Measurements from ENCODE around the gene TEFM.
A peak's percentile ranks its signal among the peaks of the same experiment; 100 is the strongest.
"Not testable (repeated sequence)": the region's sequence is repeated elsewhere in the genome, so short reads cannot be mapped to it uniquely, and the experiment has no call there.

Gene TEFM

GRCh38 chr17:30929081-30929633, 23.1 kb upstream of the TEFM start:
- H3K27me3 Mint-ChIP-seq (ENCODE audit: low read depth) = peaks cover 19% of the 10 kb centered on the region
- H3K4me1 Mint-ChIP-seq (ENCODE audit: low read depth) = peaks cover 3% of the 10 kb centered on the region
- DNase-seq (ENCODE audit: low spot score) = no peak
- no peak overlapping the region for H3K4me3 Mint-ChIP-seq
- no peaks in the 10 kb centered on the region for H3K9me3 Mint-ChIP-seq
- no peak overlapping the region for H3K27ac Mint-ChIP-seq
- no peaks in the 10 kb centered on the region for H3K36me3 Mint-ChIP-seq (ENCODE audit: low read depth)

DNA sequence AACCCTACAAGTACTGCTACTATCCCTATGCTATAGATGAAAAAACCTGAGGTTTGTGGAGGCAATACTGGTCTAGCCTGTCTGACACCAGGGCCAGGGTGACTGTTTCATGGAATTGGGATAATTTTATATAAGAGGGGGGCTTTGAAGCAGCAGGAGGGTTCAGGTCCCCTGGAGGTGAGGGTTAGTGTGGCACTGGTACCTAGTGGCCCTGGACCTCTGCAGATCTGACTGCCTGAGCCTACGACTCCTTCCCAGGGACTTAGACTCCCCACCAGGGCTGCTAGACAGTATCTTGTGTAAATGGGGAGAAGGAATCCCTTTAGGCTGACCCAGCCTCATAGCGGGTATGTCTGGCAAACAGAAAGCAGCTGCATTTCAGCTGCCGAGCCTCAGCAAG, 22.5 kb upstream of the TEFM start:
- Mint-ChIP-seq H3K4me3 (no peak overlapping the region), H3K36me3 (ENCODE audit: low read depth) (no peaks in the 10 kb centered on the region), H3K27me3 (ENCODE audit: low read depth) (peaks cover 24% of the 10 kb centered on the region), H3K9me3 (no peaks in the 10 kb centered on the region), H3K27ac (no peak overlapping the region), H3K4me1 (ENCODE audit: low read depth) (peaks cover 3% of the 10 kb centered on the region)
- DNase-seq (ENCODE audit: low spot score) = no peak

DNA sequence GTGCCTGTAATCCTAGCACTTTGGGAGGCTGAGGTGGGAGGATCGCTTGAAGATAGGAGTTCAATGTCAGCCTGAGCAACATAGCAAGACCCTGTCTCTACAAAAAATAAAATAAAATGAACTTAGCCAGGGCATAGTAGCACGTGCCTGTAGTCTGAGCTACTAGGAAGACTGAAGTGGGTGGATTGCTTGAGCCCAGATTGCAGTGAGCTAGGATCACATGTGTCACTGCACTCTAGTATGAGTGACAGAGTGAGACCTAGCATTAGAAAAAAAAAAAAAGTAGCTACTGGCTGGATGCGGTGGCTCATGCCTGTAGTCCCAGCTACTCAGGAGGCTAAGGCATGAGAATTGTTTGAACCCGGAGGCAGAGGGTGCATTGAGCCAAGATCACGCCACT, 21.7 kb upstream of the TEFM start:
- DNase-seq (ENCODE audit: low spot score) = no peak
- Mint-ChIP-seq H3K27ac (no peak overlapping the region), H3K4me1 (ENCODE audit: low read depth) (peaks cover 4% of the 10 kb centered on the region), H3K27me3 (ENCODE audit: low read depth) (peaks cover 30% of the 10 kb centered on the region), H3K4me3 (no peak overlapping the region), H3K36me3 (ENCODE audit: low read depth) (no peaks in the 10 kb centered on the region), H3K9me3 (no peaks in the 10 kb centered on the region)

GRCh38 chr17:30926516-30926915, 20.5 kb upstream of the TEFM start:
- H3K27ac Mint-ChIP-seq = no peak overlapping the region
- H3K27me3 Mint-ChIP-seq (ENCODE audit: low read depth) = peaks cover 36% of the 10 kb centered on the region
- no peak overlapping the region for H3K4me3 Mint-ChIP-seq
- H3K4me1 Mint-ChIP-seq (ENCODE audit: low read depth) = peaks cover 8% of the 10 kb centered on the region
- no peak for DNase-seq (ENCODE audit: low spot score)
- no peaks in the 10 kb centered on the region for H3K36me3 Mint-ChIP-seq (ENCODE audit: low read depth)
- no peaks in the 10 kb centered on the region for H3K9me3 Mint-ChIP-seq

DNA sequence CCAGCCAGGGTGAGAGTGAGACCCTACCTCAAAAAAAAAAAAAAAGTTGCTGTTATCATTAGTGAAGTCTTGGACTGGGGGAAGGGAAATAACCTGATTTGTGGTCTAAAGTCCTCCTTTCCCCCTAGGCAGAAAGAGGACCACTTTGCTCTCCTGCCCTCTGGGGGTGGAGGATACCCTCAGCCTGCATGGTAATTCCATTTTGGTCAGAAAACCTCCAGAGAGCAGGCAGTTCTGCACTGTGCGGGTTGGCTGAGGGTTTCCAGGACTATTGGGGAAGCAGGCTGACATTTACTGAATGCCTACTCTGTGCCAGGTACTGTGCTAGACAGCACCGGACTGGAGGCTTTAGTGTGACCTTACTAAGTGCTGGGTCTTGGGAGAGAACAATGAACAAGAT, 18.3 kb upstream of the TEFM start:
- Mint-ChIP-seq H3K4me3 (no peak overlapping the region), H3K27ac (no peak overlapping the region), H3K9me3 (no peaks in the 10 kb centered on the region), H3K27me3 (ENCODE audit: low read depth) (peaks cover 53% of the 10 kb centered on the region), H3K36me3 (ENCODE audit: low read depth) (no peaks in the 10 kb centered on the region), H3K4me1 (ENCODE audit: low read depth) (peaks cover 8% of the 10 kb centered on the region)
- no peak for DNase-seq (ENCODE audit: low spot score)

DNA sequence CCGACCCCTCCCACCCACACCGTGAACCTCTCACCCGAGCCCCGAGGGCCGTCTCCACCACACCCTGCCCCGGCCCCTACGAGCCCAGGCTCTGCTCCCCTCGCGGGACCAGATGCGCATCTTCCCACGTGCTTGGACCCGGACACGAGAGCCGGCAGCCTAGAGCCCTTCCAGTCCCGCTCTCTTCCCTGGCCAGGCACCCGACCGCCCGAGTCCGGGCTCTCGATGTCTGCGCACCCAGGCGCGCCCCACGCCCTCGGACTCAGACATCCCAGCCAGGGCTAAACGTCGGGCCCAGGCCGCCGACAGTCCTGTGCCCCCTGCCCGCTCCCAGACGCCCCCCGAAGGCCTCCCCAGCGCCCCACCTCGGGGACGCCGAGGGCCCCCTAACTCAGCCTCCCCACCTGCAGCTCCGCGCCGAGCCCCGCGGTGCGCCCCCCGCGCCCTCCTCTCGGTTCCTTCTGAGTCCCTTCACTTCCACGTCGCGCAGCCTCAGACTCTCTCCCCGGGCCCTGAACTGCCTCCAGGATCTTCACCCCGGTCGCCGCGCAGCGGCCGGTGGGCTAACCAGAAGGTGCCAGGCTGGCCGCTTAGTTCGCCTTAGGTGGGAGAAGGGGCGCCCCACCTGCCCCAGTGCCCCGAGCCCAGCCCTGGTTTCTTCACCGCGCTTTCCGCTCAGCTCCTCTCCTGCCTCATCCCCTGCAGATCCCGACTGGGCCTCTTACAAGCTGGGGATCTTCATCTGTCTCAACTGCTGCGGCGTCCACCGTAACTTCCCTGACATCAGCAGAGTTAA, 16.4 kb upstream of the TEFM start:
- H3K27me3 Mint-ChIP-seq (ENCODE audit: low read depth) = peaks cover 63% of the 10 kb centered on the region
- peaks cover 5% of the 10 kb centered on the region for H3K4me1 Mint-ChIP-seq (ENCODE audit: low read depth)
- peak overlapping the region; percentile 51 for H3K4me3 Mint-ChIP-seq
- DNase-seq (ENCODE audit: low spot score) = no peak
- H3K9me3 Mint-ChIP-seq = no peaks in the 10 kb centered on the region
- H3K27ac Mint-ChIP-seq = no peak overlapping the region
- H3K36me3 Mint-ChIP-seq (ENCODE audit: low read depth) = no peaks in the 10 kb centered on the region

DNA sequence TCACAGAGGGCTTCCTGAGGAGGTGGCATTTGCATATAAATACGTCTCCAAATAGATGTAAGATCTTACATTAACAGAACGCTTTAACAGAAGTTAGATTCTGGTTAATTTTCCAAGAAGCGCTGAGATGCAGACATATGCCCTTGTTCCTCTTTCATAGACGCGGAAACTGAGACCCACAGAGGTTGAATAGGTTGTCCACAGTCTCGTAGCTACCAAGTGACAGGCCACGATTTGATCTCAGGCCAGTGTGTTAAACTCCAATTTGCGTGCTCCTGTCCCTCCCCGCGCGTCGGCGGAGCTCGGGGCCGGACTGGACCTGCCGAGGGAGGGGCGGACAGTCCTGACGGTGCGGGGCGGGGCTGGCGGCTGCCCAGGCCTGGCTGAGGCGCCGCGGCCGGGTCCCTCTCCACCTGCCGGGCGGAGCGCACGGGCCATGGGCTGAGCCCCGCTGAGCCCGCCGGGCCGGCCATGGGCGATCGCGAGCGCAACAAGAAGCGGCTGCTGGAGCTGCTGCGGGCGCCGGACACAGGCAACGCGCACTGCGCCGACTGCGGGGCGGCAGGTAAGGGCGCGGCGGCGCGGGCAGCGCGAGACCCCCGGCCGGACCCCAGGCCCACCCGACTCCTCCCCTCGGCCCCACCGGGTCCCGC, 15.6 kb upstream of the TEFM start, which contains the start of gene ADAP2:
TSS of gene ADAP2 (plus strand) at position 402 of the 653 bp plus-strand sequence. CDS start at position 472, 70 bp downstream.
- Mint-ChIP-seq H3K36me3 (ENCODE audit: low read depth) (no peaks in the 10 kb centered on the region), H3K4me1 (ENCODE audit: low read depth) (peaks cover 5% of the 10 kb centered on the region), H3K27ac (no peak within 1 kb of the TSS), H3K27me3 (ENCODE audit: low read depth) (peaks cover 63% of the 10 kb centered on the region), H3K9me3 (no peaks in the 10 kb centered on the region), H3K4me3 (peak within 1 kb of the TSS; percentile 68)
- DNase-seq (ENCODE audit: low spot score) = no peak

- Mint-ChIP-seq H3K27me3 (ENCODE audit: low read depth) (peaks cover 58% of the 10 kb centered on the region), H3K4me3 (peak overlapping the region; percentile 68), H3K4me1 (ENCODE audit: low read depth) (peaks cover 5% of the 10 kb centered on the region), H3K27ac (no peak overlapping the region), H3K9me3 (no peaks in the 10 kb centered on the region), H3K36me3 (ENCODE audit: low read depth) (no peaks in the 10 kb centered on the region)
- no peak for DNase-seq (ENCODE audit: low spot score)
Measured at GRCh38 chr17:30920683-30921543, 14.9 kb upstream of the TEFM start.

- Mint-ChIP-seq H3K36me3 (ENCODE audit: low read depth) (no peaks in the 10 kb centered on the region), H3K27ac (no peak overlapping the region), H3K27me3 (ENCODE audit: low read depth) (peaks cover 54% of the 10 kb centered on the region), H3K4me1 (ENCODE audit: low read depth) (peaks cover 5% of the 10 kb centered on the region), H3K4me3 (no peak overlapping the region), H3K9me3 (no peaks in the 10 kb centered on the region)
- DNase-seq (ENCODE audit: low spot score) = no peak
Measured at GRCh38 chr17:30920282-30920681, 14.2 kb upstream of the TEFM start.

- no peak for DNase-seq (ENCODE audit: low spot score)
Measured at GRCh38 chr17:30917050-30917449, 11.0 kb upstream of the TEFM start.

GRCh38 chr17:30915833-30916611, 10.0 kb upstream of the TEFM start:
- peaks cover 25% of the 10 kb centered on the region for H3K27me3 Mint-ChIP-seq (ENCODE audit: low read depth)
- no peak overlapping the region for H3K27ac Mint-ChIP-seq
- H3K9me3 Mint-ChIP-seq = no peaks in the 10 kb centered on the region
- no peak for DNase-seq (ENCODE audit: low spot score)
- H3K4me3 Mint-ChIP-seq = no peak overlapping the region
- no peaks in the 10 kb centered on the region for H3K36me3 Mint-ChIP-seq (ENCODE audit: low read depth)
- no peaks in the 10 kb centered on the region for H3K4me1 Mint-ChIP-seq (ENCODE audit: low read depth)

More at GRCh38 chr17:30917050-30917449, 11.0 kb upstream of the TEFM start:
- Mint-ChIP-seq H3K4me1 (ENCODE audit: low read depth) (no peaks in the 10 kb centered on the region), H3K36me3 (ENCODE audit: low read depth) (no peaks in the 10 kb centered on the region), H3K4me3 (no peak overlapping the region), H3K27ac (no peak overlapping the region), H3K27me3 (ENCODE audit: low read depth) (peaks cover 31% of the 10 kb centered on the region), H3K9me3 (no peaks in the 10 kb centered on the region)

- no peak overlapping the region for H3K27ac Mint-ChIP-seq
- H3K27me3 Mint-ChIP-seq (ENCODE audit: low read depth) = peaks cover 10% of the 10 kb centered on the region
- DNase-seq (ENCODE audit: low spot score) = no peak
- peaks cover 2% of the 10 kb centered on the region for H3K4me1 Mint-ChIP-seq (ENCODE audit: low read depth)
- H3K9me3 Mint-ChIP-seq = no peaks in the 10 kb centered on the region
- no peak overlapping the region for H3K4me3 Mint-ChIP-seq
- no peaks in the 10 kb centered on the region for H3K36me3 Mint-ChIP-seq (ENCODE audit: low read depth)
Measured at GRCh38 chr17:30913955-30914354, 7.9 kb upstream of the TEFM start.

- not testable (repeated sequence) for DNase-seq (ENCODE audit: low spot score); H3K4me3 Mint-ChIP-seq; H3K36me3 Mint-ChIP-seq (ENCODE audit: low read depth); H3K27ac Mint-ChIP-seq; H3K27me3 Mint-ChIP-seq (ENCODE audit: low read depth); H3K9me3 Mint-ChIP-seq
- H3K4me1 Mint-ChIP-seq (ENCODE audit: low read depth) = peaks cover 17% of the 10 kb centered on the region
Measured at GRCh38 chr17:30910151-30910550, 4.1 kb upstream of the TEFM start.

All from T-helper 2 cell treated with Interferon-gamma antibody and Interleukin-4, amounts not matched to agents 5 μg/mL and 100 μg/mL, for 36 hours (primary cell).